ENCODE data around the gene ERN1.
A peak's percentile ranks its signal among the peaks of the same experiment; 100 is the strongest.

Gene ERN1

GRCh38 chr17:64157669-64158180 lies 27.8 kb upstream of the ERN1 start:
- no peak for DNase-seq (ENCODE audit: low read depth)

GRCh38 chr17:64156670-64157069 lies 26.7 kb upstream of the ERN1 start:
- DNase-seq (ENCODE audit: low read depth): no peak

- no peak for DNase-seq (ENCODE audit: low read depth)
Measured at GRCh38 chr17:64155751-64156544, 26.0 kb upstream of the ERN1 start.

DNA sequence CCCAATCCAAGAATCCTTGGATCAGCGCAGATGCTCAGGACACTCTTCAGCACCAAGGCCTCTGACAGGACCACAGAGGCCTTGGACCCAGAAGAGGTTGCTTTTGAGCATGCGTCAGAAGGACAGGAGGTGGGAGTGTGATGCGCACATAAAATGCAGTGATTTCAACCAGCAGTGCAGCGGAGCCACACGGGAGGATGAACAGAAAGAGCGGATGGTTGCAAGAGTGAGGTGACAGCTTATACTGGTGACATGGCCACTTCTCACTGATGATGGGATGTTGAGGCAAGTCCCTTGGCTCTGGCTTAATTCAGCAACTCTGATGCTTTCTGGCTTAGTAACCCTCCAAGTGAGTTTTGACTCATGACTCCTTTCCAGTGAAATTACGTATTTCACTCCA lies 25.2 kb upstream of the ERN1 start:
- DNase-seq (ENCODE audit: low read depth): no peak

- DNase-seq (ENCODE audit: low read depth): no peak
Measured at GRCh38 chr17:64154717-64155116, 24.8 kb upstream of the ERN1 start.

DNA sequence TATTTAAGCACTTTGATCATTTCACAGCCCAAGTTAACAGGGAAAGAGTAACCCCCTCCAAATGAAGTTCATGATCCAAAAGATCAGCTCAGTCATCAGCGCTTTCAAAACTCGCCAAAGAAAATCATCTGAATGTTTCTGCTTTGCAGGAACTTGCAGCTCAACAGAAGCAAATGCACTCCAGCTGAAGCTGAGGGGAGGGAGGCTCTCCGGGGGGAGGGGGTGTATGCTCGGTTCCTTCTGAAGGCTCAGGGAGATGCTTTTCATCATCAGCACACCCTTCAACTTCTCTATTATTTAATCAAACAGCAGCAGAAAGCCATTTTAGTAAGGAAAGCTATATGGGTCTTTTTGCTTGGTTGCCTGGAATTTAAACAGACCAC lies 24.4 kb upstream of the ERN1 start:
- no peak for DNase-seq (ENCODE audit: low read depth)

GRCh38 chr17:64153565-64154312 lies 23.8 kb upstream of the ERN1 start:
- no peak for DNase-seq (ENCODE audit: low read depth)

DNA sequence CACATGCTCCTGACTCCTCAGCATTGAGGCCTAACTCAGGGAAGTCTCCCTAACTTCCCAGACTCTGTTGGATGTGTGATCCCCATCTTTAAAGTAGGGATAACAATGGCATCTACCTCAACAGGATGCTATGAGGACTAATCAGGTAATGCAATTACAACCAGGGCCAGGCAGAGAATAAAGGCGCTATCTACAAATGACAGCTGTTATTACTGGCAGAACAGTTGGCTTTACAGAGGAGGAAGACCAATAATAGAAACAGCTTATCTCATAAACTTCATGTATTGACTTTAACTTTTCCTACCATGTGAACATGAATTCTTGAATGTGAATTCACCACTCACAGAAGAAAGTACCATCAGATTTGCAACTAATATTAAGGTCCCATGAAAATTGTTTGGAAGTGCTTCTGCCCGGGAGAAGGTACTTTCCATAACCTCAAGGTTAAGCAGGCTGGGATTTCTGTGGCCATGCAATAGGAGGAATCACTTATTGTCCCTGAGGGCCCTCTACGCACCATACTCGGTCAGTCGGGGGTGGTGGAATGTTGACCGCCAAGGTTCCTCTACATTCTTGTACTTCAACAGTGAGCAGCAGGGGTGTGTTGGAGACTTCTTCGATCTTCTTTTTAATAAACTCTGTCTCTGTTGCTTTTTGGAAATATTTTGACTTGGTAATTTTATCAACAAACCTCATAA lies 22.6 kb upstream of the ERN1 start:
- no peak for DNase-seq (ENCODE audit: low read depth)

- DNase-seq (ENCODE audit: low read depth): no peak
Measured at GRCh38 chr17:64151016-64151368, 21.0 kb upstream of the ERN1 start.

DNA sequence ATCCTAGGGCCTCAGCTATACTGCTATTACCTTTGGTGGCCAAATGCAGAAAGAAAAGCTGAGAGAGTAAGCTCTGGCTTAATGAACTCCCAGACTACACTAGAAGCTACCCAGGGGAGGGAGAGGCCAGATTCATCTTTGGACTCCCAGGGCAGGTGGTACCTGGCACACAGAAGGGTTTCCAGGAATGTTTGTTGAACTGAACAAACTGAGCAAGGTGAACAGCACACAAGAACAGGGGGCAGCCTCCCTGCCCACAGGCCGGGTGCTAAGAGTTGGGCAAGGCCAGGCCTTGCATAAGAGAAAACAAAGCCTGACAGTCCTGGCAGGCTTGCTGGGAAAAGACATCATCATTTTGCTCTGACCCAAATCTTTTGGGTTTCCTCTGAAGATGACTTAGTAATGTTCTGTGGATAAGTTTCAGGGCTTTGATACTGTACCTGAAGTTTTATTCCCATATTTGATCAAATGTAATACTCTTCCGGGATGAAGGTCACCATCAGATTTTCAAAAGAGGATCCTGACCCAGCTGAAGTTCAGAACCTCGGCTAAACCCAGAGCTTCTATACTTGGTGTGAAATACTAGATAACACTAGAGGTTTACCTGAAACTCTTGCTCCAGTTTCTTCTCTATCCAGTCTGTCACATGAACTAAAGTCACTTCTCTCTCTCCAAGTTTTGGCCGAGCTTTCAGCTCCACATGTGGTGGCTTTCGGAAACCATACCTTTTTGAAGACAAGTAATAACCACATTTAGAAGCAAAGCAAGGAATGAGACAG lies 20.5 kb upstream of the ERN1 start:
- DNase-seq (ENCODE audit: low read depth): no peak

- DNase-seq (ENCODE audit: low read depth): no peak
Measured at GRCh38 chr17:64149196-64149595, 19.3 kb upstream of the ERN1 start.

DNA sequence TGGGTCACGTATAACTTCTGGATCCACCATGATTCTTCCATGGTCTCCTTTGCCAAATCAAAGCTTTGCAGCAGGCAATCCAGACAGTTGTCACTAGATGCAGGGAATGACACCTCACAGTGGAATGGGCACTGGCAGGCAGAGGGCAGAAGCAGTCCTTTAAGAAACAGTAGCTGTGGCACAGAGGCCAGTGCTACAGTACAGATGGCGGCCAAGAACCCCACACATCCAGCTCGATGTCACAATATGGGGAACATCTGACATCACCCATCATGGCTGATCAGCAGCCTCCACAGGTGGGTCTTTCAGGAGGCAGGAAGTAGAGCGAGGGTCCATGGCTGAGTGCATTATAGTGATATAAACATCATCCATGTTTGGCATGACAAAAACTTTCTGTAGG lies 18.8 kb upstream of the ERN1 start:
- DNase-seq (ENCODE audit: low read depth): no peak

- no peak for DNase-seq (ENCODE audit: low read depth)
Measured at GRCh38 chr17:64148017-64148631, 18.2 kb upstream of the ERN1 start.

DNA sequence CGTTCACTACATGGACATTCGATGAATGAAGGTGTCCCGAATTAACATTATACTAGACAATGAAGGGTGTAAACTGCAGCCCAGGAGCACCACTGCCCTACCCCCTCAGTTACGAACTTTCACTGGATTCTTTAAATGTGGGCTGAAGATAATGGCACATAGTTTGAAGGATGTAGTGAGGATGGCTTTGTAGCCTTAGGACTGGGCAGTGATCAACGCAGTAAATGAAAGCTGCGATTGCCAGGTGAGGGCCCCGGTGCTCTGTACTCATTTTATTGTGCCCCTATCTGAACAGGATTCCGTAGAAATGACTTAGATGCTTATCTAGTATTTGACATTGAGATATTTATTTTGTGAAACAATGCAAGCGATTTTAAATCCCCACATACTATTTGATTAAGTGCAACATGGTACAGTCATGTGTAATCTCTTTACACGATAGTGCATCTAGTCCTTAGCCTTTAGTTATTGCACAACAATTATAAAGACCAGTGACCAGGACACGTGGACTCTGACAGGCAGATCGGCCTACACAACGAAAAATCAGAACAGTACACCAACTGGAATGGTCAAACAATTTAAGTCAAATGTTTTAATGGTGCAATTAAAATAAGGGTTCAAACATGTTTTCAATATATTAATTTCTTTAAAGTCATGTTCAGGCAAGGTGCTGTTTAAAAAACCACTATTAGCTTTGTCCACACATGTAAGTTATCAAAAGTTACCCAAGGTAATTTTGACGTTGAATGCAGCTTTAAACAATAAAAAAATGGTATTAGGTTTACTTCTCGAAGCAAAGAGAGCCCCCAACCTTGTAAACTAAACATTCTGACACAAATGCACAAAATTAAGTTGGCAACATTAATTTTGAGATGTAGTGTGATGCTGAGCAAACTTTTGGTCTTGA lies 17.4 kb upstream of the ERN1 start:
- DNase-seq (ENCODE audit: low read depth): no peak

DNA sequence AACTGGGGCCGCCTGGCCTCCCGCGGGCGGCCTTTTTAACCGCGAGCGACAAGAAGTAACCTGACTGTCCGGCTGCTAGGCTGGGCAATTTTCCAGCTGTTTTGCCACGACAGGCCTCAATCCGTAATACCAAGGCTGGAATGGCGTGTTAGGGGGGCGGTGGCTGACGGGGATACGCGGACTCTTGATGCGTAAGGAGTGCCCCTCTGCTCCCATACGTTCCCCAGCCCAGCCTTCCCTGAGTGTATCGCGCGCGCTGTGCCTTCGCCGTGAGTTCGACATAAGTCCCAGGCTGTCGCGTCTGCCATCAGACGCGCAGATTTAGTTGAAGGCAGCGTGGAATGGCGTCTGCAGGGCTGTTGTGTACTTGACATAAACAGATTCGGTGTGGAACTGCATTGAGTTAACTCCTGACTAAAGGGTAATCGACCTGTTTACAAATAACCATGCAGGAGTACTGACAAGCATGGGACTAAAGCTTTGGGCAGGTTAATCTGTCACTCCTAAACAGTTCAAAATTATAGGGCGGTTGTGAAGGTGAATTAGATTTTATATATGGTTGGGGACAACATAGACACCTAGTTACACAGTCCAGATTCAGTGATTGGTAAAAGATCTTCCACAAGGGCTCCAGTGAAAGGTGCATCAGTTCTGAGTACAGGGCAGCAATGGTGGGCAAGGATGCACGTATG lies 16.6 kb upstream of the ERN1 start:
- DNase-seq (ENCODE audit: low read depth): no peak

GRCh38 chr17:64145751-64146417 lies 15.9 kb upstream of the ERN1 start:
- peak; percentile 88 for DNase-seq (ENCODE audit: low read depth)

- DNase-seq (ENCODE audit: low read depth): no peak
Measured at GRCh38 chr17:64145375-64145750, 15.4 kb upstream of the ERN1 start.

DNA sequence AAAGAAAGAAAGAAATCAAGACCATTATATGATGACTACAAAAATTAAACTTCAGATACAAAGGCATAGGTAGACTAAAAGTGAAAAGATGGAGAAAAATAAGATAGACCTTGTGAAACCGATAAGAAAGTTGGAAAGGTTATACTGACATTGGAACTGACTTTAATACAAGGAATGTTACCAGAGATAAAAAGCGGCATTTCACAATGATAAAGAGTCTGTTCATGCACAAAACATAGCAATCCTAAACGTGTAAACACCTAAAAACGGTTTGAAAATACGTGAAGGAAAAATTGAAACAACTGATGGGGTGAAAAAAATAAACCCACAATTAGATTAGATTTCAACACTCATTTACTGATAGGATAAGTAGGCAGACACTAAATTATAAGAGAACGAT lies 9.6 kb upstream of the ERN1 start:
- DNase-seq (ENCODE audit: low read depth): no peak

GRCh38 chr17:64138441-64138840 lies 8.5 kb upstream of the ERN1 start:
- DNase-seq (ENCODE audit: low read depth): no peak

Measured in HS-27A (cell line).